ENCODE measurements around the gene APOL6.

GRCh38 chr22:35632935-35633334 lies 15.3 kb upstream of the APOL6 start:
- TF ChIP-seq CTCF (IDR thresholded peaks at IDR 0.05): no peak
- TF ChIP-seq POLR2AphosphoS5 (IDR thresholded peaks at IDR 0.05): no peak

Data from prostate gland (tissue), 2 donors.